DOHH2 (cell line): ENCODE measurements around the gene SHC4.

ENCODE experiments used
- EZH2phosphoT487 ChIP-seq: fragments of 200-600 bp; sonication (generic); IDR thresholded peaks from 2 replicates; pipeline ENCODE4 v1.6.1; 2017; ENCODE audit warnings: borderline replicate concordance, mild to moderate bottlenecking, antibody characterized with exemption, low read length, moderate library complexity, mixed read lengths
- TF ChIP-seq, protein P1 (sequence below): fragments of 200-600 bp; sonication (generic); IDR thresholded peaks from one replicate; pipeline ENCODE4 v1.5.1; 2014; ENCODE audit warnings: antibody characterized with exemption, mild to moderate bottlenecking, low read depth, low read length; ENCODE audit not compliant: poor library complexity, severe bottlenecking

DNA sequence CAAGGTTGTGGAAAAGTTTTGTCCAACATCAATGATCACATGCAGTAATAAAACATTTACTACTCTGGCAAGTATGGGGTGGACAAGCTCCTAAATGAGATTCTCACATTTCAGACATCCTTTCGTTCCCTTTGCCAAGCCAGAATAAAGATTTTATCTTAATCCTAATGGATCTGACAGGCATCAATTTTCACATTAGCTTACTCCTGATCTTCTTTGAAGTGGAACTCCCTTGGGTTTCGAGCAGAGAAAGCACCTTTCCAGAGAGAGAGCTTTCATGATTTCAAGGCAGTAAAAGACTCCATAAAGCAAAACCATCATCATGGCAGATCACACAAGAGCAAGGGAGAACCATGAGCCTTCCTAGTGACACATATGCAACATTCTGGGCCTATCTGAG is 113.1 kb downstream of the SHC4 start:
- TF ChIP-seq, protein P1, sequence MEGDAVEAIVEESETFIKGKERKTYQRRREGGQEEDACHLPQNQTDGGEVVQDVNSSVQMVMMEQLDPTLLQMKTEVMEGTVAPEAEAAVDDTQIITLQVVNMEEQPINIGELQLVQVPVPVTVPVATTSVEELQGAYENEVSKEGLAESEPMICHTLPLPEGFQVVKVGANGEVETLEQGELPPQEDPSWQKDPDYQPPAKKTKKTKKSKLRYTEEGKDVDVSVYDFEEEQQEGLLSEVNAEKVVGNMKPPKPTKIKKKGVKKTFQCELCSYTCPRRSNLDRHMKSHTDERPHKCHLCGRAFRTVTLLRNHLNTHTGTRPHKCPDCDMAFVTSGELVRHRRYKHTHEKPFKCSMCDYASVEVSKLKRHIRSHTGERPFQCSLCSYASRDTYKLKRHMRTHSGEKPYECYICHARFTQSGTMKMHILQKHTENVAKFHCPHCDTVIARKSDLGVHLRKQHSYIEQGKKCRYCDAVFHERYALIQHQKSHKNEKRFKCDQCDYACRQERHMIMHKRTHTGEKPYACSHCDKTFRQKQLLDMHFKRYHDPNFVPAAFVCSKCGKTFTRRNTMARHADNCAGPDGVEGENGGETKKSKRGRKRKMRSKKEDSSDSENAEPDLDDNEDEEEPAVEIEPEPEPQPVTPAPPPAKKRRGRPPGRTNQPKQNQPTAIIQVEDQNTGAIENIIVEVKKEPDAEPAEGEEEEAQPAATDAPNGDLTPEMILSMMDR = no peak
- no peak for TF ChIP-seq EZH2phosphoT487
